ENCODE data around the gene CNOT11. TPM values are rescaled to one million over a fixed set of nuclear protein-coding genes. Genes with fewer than 3 reads are reported as not detected.
A peak's percentile ranks its signal among the peaks of the same experiment; 100 is the strongest.

Gene CNOT11
- total RNA-seq, 1 donor from 2014 or later = 47.1 TPM

DNA sequence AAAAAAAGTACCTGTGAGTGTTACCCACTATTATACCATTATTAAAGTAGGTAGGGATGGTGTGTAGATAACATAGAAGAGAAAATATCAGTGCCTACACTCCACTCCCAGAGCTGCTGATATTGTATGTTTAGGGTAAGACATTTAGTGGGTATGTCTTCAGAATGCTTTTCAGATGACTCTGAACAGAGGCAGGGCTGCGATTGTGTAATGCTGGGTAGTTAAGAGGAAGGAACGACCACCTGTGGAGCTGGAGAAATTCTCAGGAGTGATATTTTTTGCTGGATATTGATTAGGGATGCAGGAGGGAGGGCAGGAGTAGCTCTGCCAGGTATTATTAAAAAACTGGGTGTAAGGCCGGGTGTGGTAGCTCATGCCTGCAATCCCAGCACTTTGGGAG is 2.8 kb downstream of the CNOT11 start:
- DNase-seq (ENCODE audit: low spot score) = no peak
- TF ChIP-seq, protein P1, sequence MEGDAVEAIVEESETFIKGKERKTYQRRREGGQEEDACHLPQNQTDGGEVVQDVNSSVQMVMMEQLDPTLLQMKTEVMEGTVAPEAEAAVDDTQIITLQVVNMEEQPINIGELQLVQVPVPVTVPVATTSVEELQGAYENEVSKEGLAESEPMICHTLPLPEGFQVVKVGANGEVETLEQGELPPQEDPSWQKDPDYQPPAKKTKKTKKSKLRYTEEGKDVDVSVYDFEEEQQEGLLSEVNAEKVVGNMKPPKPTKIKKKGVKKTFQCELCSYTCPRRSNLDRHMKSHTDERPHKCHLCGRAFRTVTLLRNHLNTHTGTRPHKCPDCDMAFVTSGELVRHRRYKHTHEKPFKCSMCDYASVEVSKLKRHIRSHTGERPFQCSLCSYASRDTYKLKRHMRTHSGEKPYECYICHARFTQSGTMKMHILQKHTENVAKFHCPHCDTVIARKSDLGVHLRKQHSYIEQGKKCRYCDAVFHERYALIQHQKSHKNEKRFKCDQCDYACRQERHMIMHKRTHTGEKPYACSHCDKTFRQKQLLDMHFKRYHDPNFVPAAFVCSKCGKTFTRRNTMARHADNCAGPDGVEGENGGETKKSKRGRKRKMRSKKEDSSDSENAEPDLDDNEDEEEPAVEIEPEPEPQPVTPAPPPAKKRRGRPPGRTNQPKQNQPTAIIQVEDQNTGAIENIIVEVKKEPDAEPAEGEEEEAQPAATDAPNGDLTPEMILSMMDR (IDR thresholded peaks at IDR 0.05; ENCODE audit: unreplicated experiment) = no peak
- Mint-ChIP-seq H3K27ac (ENCODE audit: unreplicated experiment) (peak overlapping the region; percentile 53), H3K4me3 (ENCODE audit: unreplicated experiment) (peak overlapping the region; percentile 44), H3K36me3 (ENCODE audit: low read depth, unreplicated experiment) (peaks cover 26% of the 10 kb centered on the region), H3K9me3 (ENCODE audit: unreplicated experiment) (no peaks in the 10 kb centered on the region), H3K4me1 (ENCODE audit: unreplicated experiment) (peaks cover 25% of the 10 kb centered on the region), H3K27me3 (ENCODE audit: unreplicated experiment) (peaks cover 3% of the 10 kb centered on the region)

DNA sequence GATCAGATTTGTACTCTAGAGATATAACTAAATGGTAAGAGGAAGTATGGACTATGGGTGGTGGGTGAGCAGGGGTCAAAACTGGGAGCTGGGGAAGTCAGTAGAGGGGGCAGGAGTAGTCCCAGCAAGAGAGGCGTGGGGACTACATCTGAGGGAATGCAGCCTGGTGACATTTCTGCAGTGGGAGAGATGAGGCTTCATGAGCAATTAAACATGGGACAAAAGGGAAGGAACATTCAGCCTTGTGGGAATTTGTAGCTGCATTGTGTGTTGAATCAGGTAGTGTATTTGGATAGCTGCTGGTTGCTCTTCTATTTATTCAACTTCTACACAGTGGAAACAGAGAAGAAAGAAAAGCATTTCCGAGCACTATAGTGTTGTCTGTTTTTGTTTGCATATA is 3.6 kb downstream of the CNOT11 start:
- Mint-ChIP-seq H3K9me3 (ENCODE audit: unreplicated experiment) (no peaks in the 10 kb centered on the region), H3K4me3 (ENCODE audit: unreplicated experiment) (peak overlapping the region; percentile 56), H3K27me3 (ENCODE audit: unreplicated experiment) (peaks cover 3% of the 10 kb centered on the region), H3K4me1 (ENCODE audit: unreplicated experiment) (peaks cover 25% of the 10 kb centered on the region), H3K27ac (ENCODE audit: unreplicated experiment) (no peak overlapping the region), H3K36me3 (ENCODE audit: low read depth, unreplicated experiment) (peaks cover 28% of the 10 kb centered on the region)
- no peak for DNase-seq (ENCODE audit: low spot score)
- TF ChIP-seq, protein P1 (IDR thresholded peaks at IDR 0.05; ENCODE audit: unreplicated experiment) = no peak

DNA sequence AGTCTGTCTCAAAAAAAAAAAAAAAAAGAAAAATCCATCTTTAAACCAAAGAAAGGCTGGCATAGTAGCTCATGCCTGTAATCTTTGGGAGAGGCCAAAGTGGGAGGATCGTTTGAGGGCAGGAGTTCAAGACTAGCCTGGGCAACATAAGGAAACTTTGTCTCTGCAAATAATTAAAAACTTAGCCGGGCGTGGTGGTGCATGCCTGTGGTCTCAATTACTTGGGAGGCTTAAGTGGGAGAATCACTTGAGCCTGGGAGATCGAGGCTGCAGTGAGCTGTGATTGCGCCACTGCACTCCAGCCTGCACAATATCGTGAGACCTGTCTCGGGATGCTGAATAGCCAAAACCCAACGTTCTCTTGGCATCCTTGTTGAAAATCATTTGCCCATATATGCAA is 6.1 kb downstream of the CNOT11 start:
- H3K4me3 Mint-ChIP-seq (ENCODE audit: unreplicated experiment) = no peak overlapping the region
- TF ChIP-seq, protein P1 (IDR thresholded peaks at IDR 0.05; ENCODE audit: unreplicated experiment) = no peak
- H3K27ac Mint-ChIP-seq (ENCODE audit: unreplicated experiment) = no peak overlapping the region
- no peaks in the 10 kb centered on the region for H3K9me3 Mint-ChIP-seq (ENCODE audit: unreplicated experiment)
- peaks cover 3% of the 10 kb centered on the region for H3K27me3 Mint-ChIP-seq (ENCODE audit: unreplicated experiment)
- H3K36me3 Mint-ChIP-seq (ENCODE audit: low read depth, unreplicated experiment) = peaks cover 30% of the 10 kb centered on the region
- peaks cover 16% of the 10 kb centered on the region for H3K4me1 Mint-ChIP-seq (ENCODE audit: unreplicated experiment)
- no peak for DNase-seq (ENCODE audit: low spot score)

DNA sequence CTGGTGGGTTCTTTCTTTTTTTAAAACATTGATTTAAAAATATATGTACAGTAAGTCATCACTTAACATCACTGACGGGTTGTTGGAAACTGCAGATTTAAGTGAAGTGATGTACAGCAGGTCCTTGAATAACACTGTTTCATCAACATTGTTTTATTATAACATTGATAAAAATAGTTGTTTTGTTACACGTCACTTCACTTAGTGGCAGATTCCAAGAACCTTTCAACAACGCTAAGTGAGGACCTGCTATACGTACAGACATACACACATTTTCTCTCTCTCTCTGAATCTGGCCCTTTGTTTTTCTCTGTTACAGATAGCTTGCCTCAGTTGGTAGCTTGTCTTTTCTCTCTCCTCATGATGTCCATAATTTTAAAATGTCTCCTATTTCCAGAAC is 9.5 kb downstream of the CNOT11 start:
- Mint-ChIP-seq H3K4me3 (ENCODE audit: unreplicated experiment) (no peak overlapping the region), H3K36me3 (ENCODE audit: low read depth, unreplicated experiment) (peaks cover 37% of the 10 kb centered on the region), H3K4me1 (ENCODE audit: unreplicated experiment) (no peaks in the 10 kb centered on the region), H3K27ac (ENCODE audit: unreplicated experiment) (no peak overlapping the region), H3K9me3 (ENCODE audit: unreplicated experiment) (no peaks in the 10 kb centered on the region), H3K27me3 (ENCODE audit: unreplicated experiment) (no peaks in the 10 kb centered on the region)
- DNase-seq (ENCODE audit: low spot score) = no peak
- TF ChIP-seq, protein P1 (IDR thresholded peaks at IDR 0.05; ENCODE audit: unreplicated experiment) = no peak

DNA sequence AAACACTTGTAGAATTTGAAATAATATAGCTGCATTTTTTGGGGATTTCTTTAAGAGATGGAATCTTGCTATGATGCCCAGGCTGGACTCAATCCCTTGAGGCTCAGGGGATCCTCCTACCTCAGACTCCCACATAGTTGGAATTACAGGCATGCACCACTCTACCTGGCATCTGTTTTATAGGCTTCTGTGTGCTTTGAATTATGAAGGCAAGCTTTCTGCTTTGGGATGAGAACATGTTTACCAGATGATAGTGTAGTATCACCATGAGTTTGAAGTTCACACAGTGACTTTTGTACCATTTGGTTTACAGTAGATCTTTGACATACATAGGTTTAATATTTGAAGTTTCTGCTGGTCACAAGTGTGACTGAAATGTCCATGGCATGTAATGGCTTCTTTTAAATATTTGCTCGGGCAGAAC is 10.7 kb downstream of the CNOT11 start:
- peaks cover 40% of the 10 kb centered on the region for H3K36me3 Mint-ChIP-seq (ENCODE audit: low read depth, unreplicated experiment)
- no peak for DNase-seq (ENCODE audit: low spot score)
- peak overlapping the region; percentile 23 for H3K4me3 Mint-ChIP-seq (ENCODE audit: unreplicated experiment)
- H3K4me1 Mint-ChIP-seq (ENCODE audit: unreplicated experiment) = no peaks in the 10 kb centered on the region
- no peak overlapping the region for H3K27ac Mint-ChIP-seq (ENCODE audit: unreplicated experiment)
- H3K27me3 Mint-ChIP-seq (ENCODE audit: unreplicated experiment) = no peaks in the 10 kb centered on the region
- TF ChIP-seq, protein P1 (IDR thresholded peaks at IDR 0.05; ENCODE audit: unreplicated experiment) = no peak
- no peaks in the 10 kb centered on the region for H3K9me3 Mint-ChIP-seq (ENCODE audit: unreplicated experiment)
